Left lobe of liver (tissue), 2 donors: ENCODE measurements around the gene BLTP1. TPM values are rescaled to one million over a fixed set of nuclear protein-coding genes. Genes with fewer than 3 reads are reported as not detected.

Experiments used
- ATAC-seq: fragments of 200-7000 bp; cut with Tn5 transposase; one replicate; pipeline ENCODE4 v1.9.1; 2020; ENCODE audit warnings: mild to moderate bottlenecking, moderate library complexity
- DNase-seq: peaks from one replicate; pipeline ENCODE4 v3.0.0-alpha.2; 2020; ENCODE audit warnings: low spot score
- total RNA-seq: library from RNA; stranded (reverse); gene quantifications from one replicate; pipeline ENCODE4 v1.2.1, GENCODE V29; 2021
- donor health status: DM: no; HTN: no; CAD: no; lungs with moderate emphysema.
- donor health status: DM: no; HTN: yes; CAD: no.

BLTP1 gene
- total RNA-seq, 1 donor from 2014 or later, result 24.8 TPM

DNA sequence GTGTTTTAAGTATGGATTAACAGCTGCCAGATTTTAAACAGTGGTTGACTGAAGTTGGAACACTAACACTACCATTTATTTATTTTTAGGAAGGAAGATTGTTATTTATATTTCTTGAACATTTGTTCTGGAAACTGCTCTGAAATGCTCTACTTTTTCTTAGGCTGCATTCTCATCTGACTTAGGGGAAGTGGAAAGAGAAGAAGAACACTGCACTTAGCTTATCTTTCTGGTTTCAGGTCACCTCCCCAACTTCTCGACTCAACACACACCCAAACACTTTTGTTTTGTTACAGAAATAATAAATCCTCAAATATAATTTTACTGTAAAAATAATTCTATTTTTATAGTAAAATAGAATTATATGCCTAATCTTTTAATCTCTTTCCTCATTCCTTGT lies 18.6 kb downstream of the BLTP1 start:
- ATAC-seq (no peak), DNase-seq (no peak)

DNA sequence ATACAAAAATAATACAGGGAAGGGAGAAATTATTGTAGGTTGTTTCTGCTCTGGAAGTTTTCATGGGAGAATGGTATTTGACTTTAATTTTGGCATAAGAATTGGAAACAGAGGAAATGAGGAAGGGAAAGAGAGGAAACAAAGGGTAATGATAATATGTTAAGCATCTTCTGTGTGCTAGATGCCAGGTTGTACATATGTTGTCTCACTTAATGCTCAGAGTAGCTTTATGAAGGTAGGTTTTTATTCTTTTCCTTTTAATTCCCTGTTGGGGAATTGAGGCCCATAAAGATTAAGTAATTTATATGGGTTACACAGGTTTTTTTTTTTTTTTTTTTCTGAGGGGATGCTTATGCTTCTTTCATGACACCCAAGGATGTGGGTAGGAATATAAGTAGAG lies 19.2 kb downstream of the BLTP1 start:
- ATAC-seq (no peak), DNase-seq (no peak)

DNA sequence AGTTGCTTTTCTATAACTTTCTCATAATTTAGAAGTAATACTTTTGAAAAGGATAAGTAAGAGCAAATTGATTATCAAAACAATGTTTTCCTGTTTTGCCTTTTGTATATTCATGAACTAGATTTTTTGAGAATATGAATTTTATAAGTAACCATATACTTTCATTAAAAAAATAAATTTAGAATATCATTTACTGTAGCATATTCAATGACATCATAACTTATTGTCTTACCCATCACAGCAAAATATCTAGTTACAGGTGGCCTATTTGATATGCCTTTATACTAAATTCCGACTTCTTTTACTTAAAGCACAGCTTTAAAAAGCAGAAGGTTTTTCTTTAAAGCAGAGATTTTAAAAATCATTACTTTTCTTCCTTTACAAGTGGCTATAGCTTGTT lies 20.1 kb downstream of the BLTP1 start:
- no peak for DNase-seq
- no peak for ATAC-seq

DNA sequence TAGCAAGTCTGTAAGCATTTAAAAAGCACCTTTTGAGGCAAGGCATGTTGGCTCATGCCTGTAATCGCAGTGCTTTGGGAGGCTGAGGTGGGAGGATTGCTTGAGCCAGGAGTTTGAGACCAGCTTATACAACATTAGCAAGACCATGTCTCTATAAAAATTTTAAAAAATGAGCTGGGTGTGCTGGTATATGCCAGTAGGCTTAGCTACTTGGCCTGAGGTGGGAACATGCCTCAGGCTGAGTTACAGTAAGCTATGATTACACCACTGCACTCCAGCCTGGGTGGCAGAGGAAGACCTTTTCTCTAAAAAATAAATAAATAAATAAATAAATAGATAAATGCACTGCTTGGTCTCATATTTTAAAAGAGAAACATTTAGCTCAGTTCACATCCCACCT lies 26.8 kb downstream of the BLTP1 start:
- no peak for DNase-seq
- no peak for ATAC-seq

DNA sequence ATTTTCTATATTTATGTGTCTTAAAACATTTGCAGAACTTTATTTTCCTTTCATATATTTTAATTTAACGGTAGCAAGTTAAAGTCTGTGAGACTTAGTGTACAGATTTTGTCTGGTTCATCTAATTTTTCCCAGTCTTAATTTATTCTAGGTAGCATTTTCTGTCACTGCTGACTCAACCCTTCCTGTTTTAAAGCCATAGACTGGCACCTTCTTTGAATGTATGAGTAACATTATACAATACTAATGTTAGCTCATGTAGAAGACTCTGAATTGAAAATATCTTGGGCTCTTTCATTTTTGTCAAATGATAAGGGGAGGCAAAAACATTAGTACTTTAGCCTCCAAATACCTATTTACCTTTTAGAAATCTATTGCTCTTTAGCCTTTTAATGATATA lies 43.6 kb downstream of the BLTP1 start:
- ATAC-seq (no peak), DNase-seq (no peak)

Other genes starting within 250 kb of the BLTP1 start
- gene TRPC3, start 200.3 kb upstream of the BLTP1 start, total RNA-seq, result 0.25 TPM
- not detected for gene ADAD1, start 226.7 kb downstream of the BLTP1 start, total RNA-seq